ENCODE data around the gene DRICH1.
"Not testable (repeated sequence)": the region's sequence is repeated elsewhere in the genome, so short reads cannot be mapped to it uniquely, and the experiment has no call there.

The DRICH1 gene

GRCh38 chr22:23626286-23626975 is 5.7 kb downstream of the DRICH1 start:
- no peaks in the 10 kb centered on the region for H3K79me2 ChIP-seq (ENCODE audit: insufficient read depth, low read length)
- no peak overlapping the region for H2AFZ ChIP-seq (ENCODE audit: low read depth, low read length, severe bottlenecking)
- H3K4me3 ChIP-seq (ENCODE audit: insufficient read depth, low read length, poor library complexity, severe bottlenecking), result no peak overlapping the region
- H3F3A ChIP-seq (ENCODE audit: insufficient read depth), result no peaks in the 10 kb centered on the region
- no peaks in the 10 kb centered on the region for H4K20me1 ChIP-seq (ENCODE audit: low read depth, low read length)
- H3K27me3 ChIP-seq (ENCODE audit: low read length), result no peaks in the 10 kb centered on the region
- no peak overlapping the region for H3K27ac ChIP-seq (ENCODE audit: low read depth, low read length)
- H3K9me3 ChIP-seq (ENCODE audit: insufficient read depth, low read length), result no peaks in the 10 kb centered on the region
- H3K9ac ChIP-seq (ENCODE audit: low read length), result no peak overlapping the region
- no peaks in the 10 kb centered on the region for H3K36me3 ChIP-seq (ENCODE audit: low read length)
- no peak overlapping the region for H3K4me2 ChIP-seq (ENCODE audit: low read depth, low read length, poor library complexity, severe bottlenecking)
- H3K9me2 ChIP-seq (replicated peaks; ENCODE audit: insufficient read depth, low read length), result no peaks in the 10 kb centered on the region
- TF ChIP-seq EZH2phosphoT487 (conservative IDR thresholded peaks at IDR 0.05; ENCODE audit: low read length) (no peak), CTCF (IDR thresholded peaks at IDR 0.05; ENCODE audit: insufficient read depth, low read length, poor library complexity, severe bottlenecking) (no peak)

GRCh38 chr22:23622634-23623033 is 9.5 kb downstream of the DRICH1 start:
- TF ChIP-seq EZH2phosphoT487 (conservative IDR thresholded peaks at IDR 0.05; ENCODE audit: low read length) (no peak), CTCF (IDR thresholded peaks at IDR 0.05; ENCODE audit: insufficient read depth, low read length, poor library complexity, severe bottlenecking) (no peak)
- H4K20me1 ChIP-seq (ENCODE audit: low read depth, low read length), result no peaks in the 10 kb centered on the region

GRCh38 chr22:23621916-23622315 is 10.2 kb downstream of the DRICH1 start:
- H3K27ac ChIP-seq (ENCODE audit: low read depth, low read length); H3K4me2 ChIP-seq (ENCODE audit: low read depth, low read length, poor library complexity, severe bottlenecking); H4K20me1 ChIP-seq (ENCODE audit: low read depth, low read length); H3K9me2 ChIP-seq (replicated peaks; ENCODE audit: insufficient read depth, low read length); H3K36me3 ChIP-seq (ENCODE audit: low read length); H3K27me3 ChIP-seq (ENCODE audit: low read length); H3K9ac ChIP-seq (ENCODE audit: low read length); H3K9me3 ChIP-seq (ENCODE audit: insufficient read depth, low read length); H3F3A ChIP-seq (ENCODE audit: insufficient read depth); H2AFZ ChIP-seq (ENCODE audit: low read depth, low read length, severe bottlenecking); H3K4me3 ChIP-seq (ENCODE audit: insufficient read depth, low read length, poor library complexity, severe bottlenecking); H3K79me2 ChIP-seq (ENCODE audit: insufficient read depth, low read length): not testable (repeated sequence)

More at GRCh38 chr22:23622634-23623033, 9.5 kb downstream of the DRICH1 start:
- H3K4me2 ChIP-seq (ENCODE audit: low read depth, low read length, poor library complexity, severe bottlenecking), result no peak overlapping the region
- H3K36me3 ChIP-seq (ENCODE audit: low read length), result no peaks in the 10 kb centered on the region
- H3K27me3 ChIP-seq (ENCODE audit: low read length), result no peaks in the 10 kb centered on the region
- H3K9me2 ChIP-seq (replicated peaks; ENCODE audit: insufficient read depth, low read length), result no peaks in the 10 kb centered on the region
- H3K9me3 ChIP-seq (ENCODE audit: insufficient read depth, low read length), result no peaks in the 10 kb centered on the region
- no peak overlapping the region for H3K9ac ChIP-seq (ENCODE audit: low read length)
- H3K4me3 ChIP-seq (ENCODE audit: insufficient read depth, low read length, poor library complexity, severe bottlenecking), result no peak overlapping the region
- no peaks in the 10 kb centered on the region for H3K79me2 ChIP-seq (ENCODE audit: insufficient read depth, low read length)
- no peak overlapping the region for H3K27ac ChIP-seq (ENCODE audit: low read depth, low read length)
- H3F3A ChIP-seq (ENCODE audit: insufficient read depth), result no peaks in the 10 kb centered on the region
- no peak overlapping the region for H2AFZ ChIP-seq (ENCODE audit: low read depth, low read length, severe bottlenecking)

- TF ChIP-seq CTCF (IDR thresholded peaks at IDR 0.05; ENCODE audit: insufficient read depth, low read length, poor library complexity, severe bottlenecking) (no peak), EZH2phosphoT487 (conservative IDR thresholded peaks at IDR 0.05; ENCODE audit: low read length) (no peak)
- no peaks in the 10 kb centered on the region for H3K79me2 ChIP-seq (ENCODE audit: insufficient read depth, low read length)
- no peaks in the 10 kb centered on the region for H3K36me3 ChIP-seq (ENCODE audit: low read length)
- H3F3A ChIP-seq (ENCODE audit: insufficient read depth), result no peaks in the 10 kb centered on the region
- H3K4me2 ChIP-seq (ENCODE audit: low read depth, low read length, poor library complexity, severe bottlenecking), result no peak overlapping the region
- no peaks in the 10 kb centered on the region for H3K9me2 ChIP-seq (replicated peaks; ENCODE audit: insufficient read depth, low read length)
- H3K9ac ChIP-seq (ENCODE audit: low read length), result no peak overlapping the region
- no peaks in the 10 kb centered on the region for H3K27me3 ChIP-seq (ENCODE audit: low read length)
- H3K4me3 ChIP-seq (ENCODE audit: insufficient read depth, low read length, poor library complexity, severe bottlenecking), result no peak overlapping the region
- no peaks in the 10 kb centered on the region for H4K20me1 ChIP-seq (ENCODE audit: low read depth, low read length)
- H2AFZ ChIP-seq (ENCODE audit: low read depth, low read length, severe bottlenecking), result no peak overlapping the region
- no peak overlapping the region for H3K27ac ChIP-seq (ENCODE audit: low read depth, low read length)
- no peaks in the 10 kb centered on the region for H3K9me3 ChIP-seq (ENCODE audit: insufficient read depth, low read length)
Measured at GRCh38 chr22:23621082-23621780, 10.9 kb downstream of the DRICH1 start.
